Activated effector memory CD4-positive, alpha-beta T cell treated with anti-CD3 and anti-CD28 coated beads, Interleukin-2, amount 50 U/mL, for 16 hours (primary cell): ENCODE measurements around the gene CYP1A2.
"Not testable (repeated sequence)": the region's sequence is repeated elsewhere in the genome, so short reads cannot be mapped to it uniquely, and the experiment has no call there.

Source experiments
- DNase-seq: peaks from one replicate; pipeline ENCODE4 v3.0.0-alpha.2; 2020

The CYP1A2 gene

GRCh38 chr15:74748322-74748946, at the start of gene CYP1A2:
TSS of gene CYP1A2 (plus strand) at chr15:74748845. CDS start at chr15:74749739, 894 bp downstream.
- DNase-seq: no peak

GRCh38 chr15:74709011-74709410, 39.6 kb upstream of the CYP1A2 start:
- no peak for DNase-seq

GRCh38 chr15:74709892-74710291, 38.8 kb upstream of the CYP1A2 start:
- DNase-seq: no peak

DNA sequence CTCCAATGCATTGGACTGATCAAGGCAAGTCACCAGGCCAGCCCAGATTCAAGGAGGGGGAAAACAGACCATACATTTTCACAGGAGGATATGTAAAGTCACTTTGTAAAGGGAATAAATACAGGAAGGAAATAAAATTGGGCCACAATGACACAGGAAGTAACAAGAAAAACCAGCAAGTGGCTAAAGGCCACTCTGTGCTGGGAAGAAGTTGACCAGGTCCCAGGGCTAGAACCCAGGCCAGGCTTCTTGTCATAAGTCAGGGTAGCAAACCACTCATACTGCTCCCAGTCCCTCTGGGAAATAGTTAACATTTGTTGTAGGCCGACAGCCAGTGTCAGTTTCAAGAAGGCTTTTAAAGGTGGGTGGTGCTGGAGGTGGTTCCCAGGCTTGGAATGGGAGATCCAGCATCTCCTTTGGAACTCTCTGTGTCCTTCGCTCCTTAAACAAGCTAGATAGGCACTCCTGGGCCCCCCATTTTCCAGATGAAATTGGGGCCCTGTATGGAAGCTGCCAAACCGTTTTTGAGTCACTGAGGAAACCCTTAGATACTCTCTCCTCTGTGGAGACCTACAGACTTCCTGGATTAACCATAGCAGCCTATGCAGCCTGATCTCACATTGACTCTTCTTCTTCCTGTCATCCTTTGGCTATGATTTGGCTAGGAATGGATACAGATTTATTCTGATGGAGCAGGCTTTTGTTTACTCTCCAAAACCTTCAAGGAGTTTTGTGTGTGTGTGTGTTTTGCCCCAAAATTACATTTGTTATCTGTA, 38.1 kb upstream of the CYP1A2 start:
- DNase-seq: no peak

- DNase-seq: no peak
These were observed 36.3 kb upstream of the CYP1A2 start for GRCh38 chr15:74712311-74712710.

GRCh38 chr15:74716651-74717050, 32.0 kb upstream of the CYP1A2 start:
- no peak for DNase-seq

DNA sequence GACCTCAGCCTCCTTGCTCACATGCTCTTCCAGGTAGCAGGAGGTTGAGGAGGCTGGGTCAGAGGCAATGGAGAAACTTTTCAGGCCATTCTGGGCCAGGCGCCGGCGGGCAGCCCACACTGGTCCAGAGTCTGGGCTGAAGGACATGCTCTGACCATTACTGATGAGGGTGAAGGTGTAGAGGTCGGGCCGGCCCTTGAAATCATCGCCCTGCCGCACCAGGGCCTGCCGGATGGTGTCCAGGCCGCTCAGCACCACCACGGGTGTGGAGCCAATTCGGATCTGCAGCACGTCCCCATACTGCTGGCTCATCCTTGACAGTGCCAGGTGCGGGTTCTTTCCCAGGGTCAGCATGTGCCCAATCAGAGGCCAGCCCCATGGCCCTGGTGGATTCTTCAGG, 26.1 kb upstream of the CYP1A2 start:
- DNase-seq: no peak

DNA sequence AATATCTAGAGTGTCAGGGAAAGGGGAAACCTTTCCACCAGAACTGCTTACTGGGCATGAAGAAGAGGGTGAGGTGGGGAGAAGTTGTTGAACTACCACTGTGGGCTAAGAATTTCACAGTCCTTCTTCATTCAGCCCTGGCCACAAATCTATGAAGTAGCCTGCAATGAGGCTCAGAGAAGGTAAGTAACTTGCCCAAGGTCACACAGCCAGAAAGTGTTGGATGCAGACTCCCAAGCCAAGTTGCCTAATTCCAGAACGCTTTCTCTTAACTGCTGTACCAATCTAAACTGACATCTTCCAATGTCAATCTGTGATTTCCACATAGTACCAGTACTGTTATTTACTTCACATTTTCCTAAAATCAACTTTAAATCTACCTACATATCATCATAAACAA, 25.5 kb upstream of the CYP1A2 start:
- no peak for DNase-seq

GRCh38 chr15:74723754-74724334, 24.8 kb upstream of the CYP1A2 start:
- DNase-seq: no peak

DNA sequence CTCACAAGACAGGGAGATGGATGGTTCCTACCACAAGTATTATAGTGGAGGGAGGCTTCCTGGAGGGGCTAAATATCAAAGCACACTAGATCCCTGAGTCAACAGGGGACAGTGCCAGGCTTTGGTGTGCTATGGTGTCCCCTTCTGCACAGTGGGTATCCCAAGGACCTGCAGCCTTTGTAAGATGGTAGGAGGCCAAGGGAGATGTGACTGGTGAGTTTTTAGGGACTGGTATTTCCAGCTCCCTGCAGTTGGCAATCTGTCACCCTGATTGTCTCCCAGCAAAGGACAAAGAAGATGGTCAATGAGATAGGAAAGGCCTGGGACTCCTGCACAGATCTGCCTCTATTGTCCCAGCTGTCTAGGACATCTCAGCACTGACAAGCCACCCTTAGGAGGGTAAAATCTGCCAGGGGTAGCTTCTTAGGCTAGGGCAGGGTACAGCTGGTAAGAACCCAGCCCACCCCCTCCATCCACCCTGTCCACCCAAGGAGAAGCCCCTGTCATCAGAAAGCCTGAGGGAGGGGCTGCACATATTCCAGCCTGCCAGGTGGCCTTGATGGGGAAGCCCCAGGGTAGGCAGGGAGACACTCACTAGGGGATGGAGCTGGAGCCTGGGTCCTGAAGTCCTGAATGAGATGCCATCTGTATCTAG, 23.9 kb upstream of the CYP1A2 start:
- no peak for DNase-seq

DNA sequence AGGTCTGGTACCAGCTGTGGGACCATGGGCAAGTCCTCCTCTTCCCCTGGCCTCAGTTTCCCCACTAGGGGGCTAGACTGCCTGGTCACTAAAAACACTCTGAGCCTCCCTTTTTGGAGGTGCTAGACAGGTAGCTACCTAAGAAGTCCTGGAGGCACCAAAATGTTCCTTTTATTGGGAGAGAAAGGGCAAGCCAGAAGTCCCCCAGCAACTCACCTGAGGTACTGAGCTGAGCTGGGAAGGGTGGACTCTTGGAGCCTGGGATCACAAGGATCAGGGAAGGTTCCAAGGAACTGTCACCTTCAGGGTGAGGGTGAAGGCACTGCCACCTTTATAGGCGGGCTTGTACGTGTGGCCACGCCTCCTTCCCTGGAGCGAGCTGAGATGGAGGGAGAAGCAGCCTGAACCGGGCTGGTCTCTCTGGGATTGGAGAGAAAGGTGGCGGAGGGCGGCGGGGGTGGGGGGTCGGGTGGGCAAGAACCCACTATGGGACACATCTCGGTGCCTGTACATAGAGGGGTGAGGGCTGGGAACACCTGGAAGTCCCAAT, 23.3 kb upstream of the CYP1A2 start, which contains the start of gene CYP1A1:
Gene CYP1A1 (minus strand): TSS at position 304 of the 550 bp plus-strand sequence. CDS start 2,431 bp downstream, outside the sequence.
- DNase-seq: peak; percentile 78

DNA sequence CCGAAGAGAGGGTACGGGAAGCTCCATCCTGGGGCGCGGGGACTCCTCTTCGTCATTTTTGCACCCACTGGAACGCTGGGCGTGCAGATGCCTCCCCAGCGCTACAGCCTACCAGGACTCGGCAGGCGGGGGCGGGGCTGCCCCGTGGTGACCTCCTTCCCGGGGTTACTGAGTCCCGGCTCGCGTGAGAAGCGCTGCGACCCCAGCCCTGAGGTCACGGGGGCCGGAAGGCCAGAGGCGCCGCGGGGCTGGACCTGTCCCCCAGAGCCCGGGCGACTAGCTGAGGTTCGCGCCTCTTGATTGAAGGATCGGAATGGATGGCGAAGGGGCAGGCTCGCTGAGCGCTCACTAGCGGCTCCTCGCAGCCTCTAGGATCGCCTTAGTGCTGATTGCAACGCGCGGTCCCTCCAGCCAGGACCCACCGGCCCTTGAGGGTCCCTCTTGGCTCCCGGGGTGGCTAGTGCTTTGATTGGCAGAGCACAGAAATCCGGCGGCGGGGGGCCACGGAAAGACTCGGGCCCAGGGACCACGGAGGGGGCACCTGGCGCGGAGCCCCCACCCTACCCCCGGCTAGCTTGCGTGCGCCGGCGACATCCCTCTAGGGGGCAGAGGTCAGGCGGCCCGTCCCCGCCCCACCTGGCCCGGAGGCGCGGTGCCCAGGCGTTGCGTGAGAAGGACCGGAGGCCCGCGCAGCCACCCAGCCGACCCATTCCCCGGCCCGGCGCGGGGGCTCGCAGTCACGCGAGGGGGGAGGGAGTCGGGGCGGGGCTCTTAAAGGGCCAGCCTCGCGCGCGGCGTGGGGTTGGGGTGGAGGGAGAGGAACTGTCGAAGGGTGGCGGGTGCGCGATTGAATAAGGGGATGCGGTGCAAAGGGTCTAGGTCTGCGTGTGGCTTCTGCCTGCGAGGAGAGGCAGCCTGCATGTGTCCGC, 22.5 kb upstream of the CYP1A2 start:
- peak; percentile 86 for DNase-seq

DNA sequence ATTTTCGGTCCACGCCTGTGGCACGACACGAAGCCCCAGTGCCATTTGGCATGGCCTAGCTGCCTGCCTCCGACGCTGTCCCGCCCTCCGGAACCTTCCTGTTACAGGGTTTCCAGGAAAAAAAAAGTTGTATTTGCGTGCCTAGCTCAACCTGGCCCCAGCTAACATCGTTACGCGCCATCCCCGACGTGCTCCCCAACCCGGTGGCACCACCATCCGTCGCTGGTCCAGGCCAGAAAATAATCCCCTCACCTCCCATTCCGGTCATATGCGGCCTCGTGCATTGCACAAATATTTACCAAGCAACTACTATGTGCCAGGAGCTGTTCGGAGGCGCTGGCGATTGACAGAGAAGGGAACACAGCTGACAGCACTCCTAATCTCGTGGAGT, 21.9 kb upstream of the CYP1A2 start:
- DNase-seq: no peak

DNA sequence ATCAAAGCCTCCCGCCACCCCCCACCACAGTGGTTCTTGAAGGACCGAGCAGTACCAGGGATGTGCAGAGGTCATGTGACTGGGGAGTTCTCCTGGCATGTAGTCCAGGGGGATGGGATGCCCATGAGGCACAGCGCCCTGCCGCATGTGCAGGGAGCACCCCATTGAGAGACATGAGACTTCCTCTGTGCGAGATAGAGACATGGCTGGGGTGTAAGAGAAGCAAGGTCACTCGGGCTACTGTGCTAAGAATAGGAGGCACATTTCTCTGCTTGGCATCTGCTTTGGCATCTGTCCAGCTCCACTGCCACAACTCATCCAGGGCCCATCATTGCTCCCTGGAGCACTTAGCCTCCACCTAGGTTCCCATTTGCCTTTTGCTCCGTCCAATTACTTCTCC, 20.9 kb upstream of the CYP1A2 start:
- no peak for DNase-seq

GRCh38 chr15:74728699-74729098, 19.9 kb upstream of the CYP1A2 start:
- DNase-seq: not testable (repeated sequence)

- DNase-seq: not testable (repeated sequence)
These were observed 19.3 kb upstream of the CYP1A2 start for GRCh38 chr15:74729372-74729771.

DNA sequence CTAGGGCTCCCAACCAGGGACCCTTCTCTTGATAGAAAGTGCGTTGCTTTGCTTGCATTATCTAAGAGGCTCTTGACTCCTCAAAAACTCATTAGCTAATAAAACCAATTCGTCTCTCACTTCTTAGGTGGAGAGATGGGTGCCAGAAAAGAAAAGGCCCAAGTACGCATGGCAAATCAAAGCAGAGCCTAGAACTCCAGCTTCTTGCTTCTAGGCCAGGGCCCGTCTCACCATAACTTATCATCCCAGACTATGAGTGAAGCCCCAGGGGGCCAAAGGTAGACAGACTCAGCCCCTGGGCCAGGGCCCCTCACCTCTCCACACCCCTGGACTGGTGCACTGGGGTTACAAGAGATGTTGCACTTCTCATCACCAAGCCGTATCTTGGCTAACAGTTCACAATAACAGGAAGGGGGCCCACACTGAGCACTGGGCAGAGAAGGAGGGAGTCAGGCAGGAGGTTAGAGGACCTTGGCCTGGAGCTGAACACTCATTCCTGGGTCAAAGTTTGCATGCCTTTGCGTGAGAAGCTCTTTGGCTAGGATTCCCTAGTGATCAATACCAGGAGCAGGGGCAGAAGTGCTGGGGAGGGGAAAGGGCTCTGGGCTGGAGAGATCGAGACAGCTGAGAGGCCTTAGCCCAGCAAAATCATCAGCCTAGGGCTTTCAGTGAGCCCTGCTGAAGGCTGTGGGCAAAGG, 17.9 kb upstream of the CYP1A2 start:
- peak; percentile 50 for DNase-seq

DNA sequence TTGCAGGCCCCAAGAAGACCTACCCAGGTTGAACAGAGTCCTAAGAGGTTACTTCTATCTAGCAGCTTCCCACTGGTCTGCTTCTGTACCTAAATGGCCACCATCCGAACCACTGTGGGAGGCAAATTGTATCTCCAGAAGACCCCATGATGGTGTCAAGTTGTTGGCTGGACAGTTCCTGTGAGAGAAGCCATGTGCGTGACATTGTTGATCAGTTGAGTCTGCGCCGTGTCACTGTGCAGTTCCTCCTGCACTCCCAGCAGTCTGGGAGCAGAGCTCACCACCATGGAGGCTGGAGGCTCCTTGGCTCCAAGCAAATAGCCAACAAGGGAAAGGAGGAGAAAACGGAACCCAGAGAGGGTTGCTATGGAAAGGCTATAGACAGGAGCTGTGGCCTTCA, 15.8 kb upstream of the CYP1A2 start:
- DNase-seq: peak; percentile 33

DNA sequence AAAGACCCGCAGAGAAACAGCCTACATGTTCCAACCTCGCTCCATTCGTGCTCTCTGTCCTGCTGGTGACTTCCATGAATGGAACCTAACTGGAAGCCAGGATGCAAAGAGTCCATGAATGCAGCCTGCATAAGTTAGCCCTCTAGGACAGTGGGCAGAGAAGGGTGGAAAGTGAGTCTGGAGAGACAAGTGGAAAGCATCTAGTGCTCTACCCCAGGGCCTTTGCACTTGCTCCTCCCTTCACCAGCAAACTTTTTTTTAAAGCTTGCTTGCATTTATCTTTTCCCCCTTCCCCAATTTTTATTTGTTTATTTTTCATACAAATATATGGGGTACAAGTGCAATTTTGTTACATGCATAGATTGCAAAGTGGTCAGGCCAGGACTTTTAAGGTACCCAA, 15.4 kb upstream of the CYP1A2 start:
- DNase-seq: peak; percentile 6

DNA sequence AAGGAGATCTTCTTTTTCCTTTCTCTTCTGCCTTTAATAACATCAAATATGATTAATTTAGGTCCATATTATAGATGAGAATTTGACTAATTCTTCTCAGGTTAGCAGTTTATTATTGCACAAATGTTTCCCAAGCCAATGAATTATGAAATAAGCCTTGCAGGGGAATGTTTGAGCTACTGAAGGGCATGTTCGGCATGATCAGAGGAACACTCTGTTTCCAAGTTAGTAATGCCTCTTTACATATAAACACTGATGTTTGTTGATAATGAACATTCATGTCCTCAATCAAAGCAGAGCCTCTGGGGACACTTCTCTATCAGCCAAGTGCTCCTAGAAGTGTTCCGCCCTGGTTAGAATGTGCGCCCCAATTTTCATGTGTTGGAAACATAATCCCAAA, 13.3 kb upstream of the CYP1A2 start:
- no peak for DNase-seq

DNA sequence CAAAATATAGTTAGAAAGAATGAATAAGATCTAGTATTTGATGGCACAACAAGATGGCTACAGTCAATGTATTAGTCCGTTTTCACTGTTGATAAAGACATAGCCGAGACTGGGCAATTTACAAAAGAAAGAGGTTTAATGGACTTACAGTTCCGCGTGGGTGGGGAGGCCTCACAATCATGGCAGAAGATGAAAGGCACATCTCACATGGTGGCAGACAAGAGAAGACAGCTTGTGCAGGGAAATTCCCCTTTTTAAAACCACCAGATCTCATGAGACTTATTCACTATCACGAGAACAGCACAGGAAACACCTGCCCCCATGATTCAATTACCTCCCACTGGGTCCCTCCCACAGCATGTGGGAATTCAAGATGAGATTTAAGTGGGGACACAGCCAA, 10.4 kb upstream of the CYP1A2 start:
- DNase-seq: peak; percentile 42
